ENCODE measurements around the gene FAM168A. TPM values are rescaled to one million over a fixed set of nuclear protein-coding genes. Genes with fewer than 3 reads are reported as not detected.

The FAM168A gene
- total and polyA plus RNA-seq, 2 donors from 2014 or later: 8.9 to 38.1 TPM

DNA sequence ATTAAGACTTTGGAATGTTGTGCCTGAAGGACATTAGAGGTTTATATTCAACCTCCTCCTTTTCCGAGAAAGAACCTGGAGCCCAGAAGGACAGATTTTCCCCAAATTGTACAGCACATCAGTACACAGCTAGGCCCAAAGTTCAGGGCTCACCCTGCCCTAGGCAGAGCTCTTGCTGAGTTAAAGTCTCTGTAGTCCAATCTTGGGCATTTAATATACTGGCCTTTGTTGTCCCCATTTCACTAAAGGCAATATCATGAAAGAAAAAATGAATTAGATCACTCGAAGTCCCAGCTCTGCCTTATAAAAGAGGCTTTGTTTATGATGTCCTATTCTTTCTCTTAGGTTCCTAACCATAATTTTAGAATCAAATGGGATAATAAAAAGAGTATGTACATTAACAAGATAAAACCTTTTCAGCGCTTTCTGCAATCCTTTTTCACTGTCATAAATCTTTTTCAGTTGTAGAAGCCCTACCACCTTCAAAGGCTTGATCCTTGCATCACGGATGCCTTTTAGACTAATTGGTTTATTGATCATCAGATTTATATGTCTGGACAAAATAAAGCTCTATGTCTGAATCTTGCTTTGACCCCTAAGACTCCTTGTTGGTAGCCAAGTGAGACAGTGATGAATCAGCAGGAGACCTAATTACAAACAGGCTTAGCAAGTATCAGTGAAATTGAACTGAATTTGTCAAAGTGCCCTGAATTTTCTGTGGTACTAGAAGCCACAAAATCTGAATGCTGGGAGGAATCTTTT is 181.9 kb downstream of the FAM168A start:
- H3K4me3 ChIP-seq (ENCODE audit: low read length in 3 of 3): no peak overlapping the region
- H3K9ac ChIP-seq (ENCODE audit: low read length in 3 of 3): no peak overlapping the region
- DNase-seq (no peak), FAIRE-seq (no peak)
- TF ChIP-seq, protein P1, sequence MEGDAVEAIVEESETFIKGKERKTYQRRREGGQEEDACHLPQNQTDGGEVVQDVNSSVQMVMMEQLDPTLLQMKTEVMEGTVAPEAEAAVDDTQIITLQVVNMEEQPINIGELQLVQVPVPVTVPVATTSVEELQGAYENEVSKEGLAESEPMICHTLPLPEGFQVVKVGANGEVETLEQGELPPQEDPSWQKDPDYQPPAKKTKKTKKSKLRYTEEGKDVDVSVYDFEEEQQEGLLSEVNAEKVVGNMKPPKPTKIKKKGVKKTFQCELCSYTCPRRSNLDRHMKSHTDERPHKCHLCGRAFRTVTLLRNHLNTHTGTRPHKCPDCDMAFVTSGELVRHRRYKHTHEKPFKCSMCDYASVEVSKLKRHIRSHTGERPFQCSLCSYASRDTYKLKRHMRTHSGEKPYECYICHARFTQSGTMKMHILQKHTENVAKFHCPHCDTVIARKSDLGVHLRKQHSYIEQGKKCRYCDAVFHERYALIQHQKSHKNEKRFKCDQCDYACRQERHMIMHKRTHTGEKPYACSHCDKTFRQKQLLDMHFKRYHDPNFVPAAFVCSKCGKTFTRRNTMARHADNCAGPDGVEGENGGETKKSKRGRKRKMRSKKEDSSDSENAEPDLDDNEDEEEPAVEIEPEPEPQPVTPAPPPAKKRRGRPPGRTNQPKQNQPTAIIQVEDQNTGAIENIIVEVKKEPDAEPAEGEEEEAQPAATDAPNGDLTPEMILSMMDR (IDR thresholded peaks at IDR 0.05; ENCODE audit: borderline replicate concordance, extremely low read depth, insufficient read depth): no peak
- H3K4me1 ChIP-seq (ENCODE audit: control insufficient read depth in 2 of 3, insufficient read depth in 2 of 3, low read depth in 1 of 3, low read length in 3 of 3): peaks cover 0 to 31% (median 11%) of the 10 kb centered on the region in 3 donors
- H3K9me3 ChIP-seq (ENCODE audit: control insufficient read depth in 2 of 3, insufficient read depth in 1 of 3, low read length in 3 of 3): no peaks in the 10 kb centered on the region
- peak overlapping the region; percentile 32 to 40 for H3K27ac ChIP-seq (ENCODE audit: low read depth in 2 of 2, low read length in 2 of 2)
- H3K27me3 ChIP-seq (ENCODE audit: control insufficient read depth, insufficient read depth, low read length): no peaks in the 10 kb centered on the region
- H3K36me3 ChIP-seq (ENCODE audit: control insufficient read depth in 2 of 3, insufficient read depth in 3 of 3, low read length in 3 of 3): no peaks in the 10 kb centered on the region
- intact Hi-C loops (cut with DNase I): no loop called here

DNA sequence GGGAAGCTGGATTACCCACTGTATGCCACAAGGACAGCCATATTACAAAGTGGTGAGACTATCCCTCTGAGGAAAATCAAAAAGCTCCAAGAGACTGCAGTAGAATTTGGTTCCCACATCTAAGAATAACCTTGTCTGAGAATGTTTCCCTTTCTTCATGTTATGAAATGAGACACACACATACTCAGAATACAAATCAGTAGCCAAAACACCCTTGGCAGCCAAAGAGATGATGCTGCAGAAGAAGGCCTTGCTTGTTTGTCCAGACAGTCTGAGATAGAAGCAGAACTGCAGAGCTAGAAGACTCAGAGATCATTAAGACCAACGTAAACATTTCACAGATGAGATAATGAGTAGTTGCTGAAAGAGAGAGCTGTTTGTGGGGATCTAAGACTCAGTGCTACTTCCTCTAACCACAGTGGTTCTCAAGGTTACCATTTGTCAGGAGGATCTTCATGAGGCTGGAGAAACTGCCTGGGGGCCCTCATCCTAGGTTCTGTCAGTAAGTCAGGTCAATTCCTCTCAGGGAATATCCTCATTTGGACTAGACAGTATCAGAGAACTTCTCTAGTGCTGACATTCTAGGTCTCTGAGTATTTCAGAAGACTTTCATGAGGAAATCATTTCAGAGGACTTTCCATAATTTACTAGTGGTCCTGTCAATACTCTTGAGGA is 182.8 kb downstream of the FAM168A start:
- intact Hi-C loops (cut with DNase I): no loop called here

DNA sequence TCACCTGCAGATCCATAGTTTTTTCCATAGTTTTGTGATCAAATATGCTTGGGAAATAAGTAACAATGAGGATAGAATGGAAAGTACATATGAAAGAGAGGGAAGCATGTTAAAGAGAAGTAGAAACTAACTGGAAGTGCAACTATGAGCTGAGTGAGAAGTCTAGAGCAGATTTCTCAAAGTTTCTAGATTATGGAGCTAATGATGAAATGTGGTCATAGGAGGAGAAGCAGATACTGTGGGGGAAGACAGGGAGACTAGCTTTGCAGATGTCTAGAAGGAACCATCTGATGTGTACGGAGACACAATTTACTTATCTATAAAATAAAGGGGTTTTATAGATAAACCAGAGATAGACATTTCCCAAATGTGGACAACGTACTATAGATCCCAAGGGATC is 184.7 kb downstream of the FAM168A start:
- H3K9ac ChIP-seq (ENCODE audit: low read length in 3 of 3): no peak overlapping the region
- H3K4me1 ChIP-seq (ENCODE audit: control insufficient read depth in 2 of 3, insufficient read depth in 2 of 3, low read depth in 1 of 3, low read length in 3 of 3): peaks cover 0 to 24% (median 11%) of the 10 kb centered on the region in 3 donors
- no peaks in the 10 kb centered on the region for H3K27me3 ChIP-seq (ENCODE audit: control insufficient read depth, insufficient read depth, low read length)
- no peaks in the 10 kb centered on the region for H3K9me3 ChIP-seq (ENCODE audit: control insufficient read depth in 2 of 3, insufficient read depth in 1 of 3, low read length in 3 of 3)
- FAIRE-seq (no peak), DNase-seq (no peak)
- no peak overlapping the region for H3K4me3 ChIP-seq (ENCODE audit: low read length in 3 of 3)
- H3K27ac ChIP-seq (ENCODE audit: low read depth in 2 of 2, low read length in 2 of 2): no peak overlapping the region
- H3K36me3 ChIP-seq (ENCODE audit: control insufficient read depth in 2 of 3, insufficient read depth in 3 of 3, low read length in 3 of 3): peaks cover 0 to 5% (median 0%) of the 10 kb centered on the region in 3 donors
- TF ChIP-seq, protein P1 (IDR thresholded peaks at IDR 0.05; ENCODE audit: borderline replicate concordance, extremely low read depth, insufficient read depth): no peak
- intact Hi-C loops (cut with DNase I): no loop called here

More for the DNA sequence above, 182.8 kb downstream of the FAM168A start:
- no peaks in the 10 kb centered on the region for H3K27me3 ChIP-seq (ENCODE audit: control insufficient read depth, insufficient read depth, low read length)
- FAIRE-seq (no peak), DNase-seq (no peak)
- TF ChIP-seq, protein P1 (IDR thresholded peaks at IDR 0.05; ENCODE audit: borderline replicate concordance, extremely low read depth, insufficient read depth): no peak
- H3K9ac ChIP-seq (ENCODE audit: low read length in 3 of 3): no peak overlapping the region
- H3K4me1 ChIP-seq (ENCODE audit: control insufficient read depth in 2 of 3, insufficient read depth in 2 of 3, low read depth in 1 of 3, low read length in 3 of 3): peaks cover 0 to 27% (median 11%) of the 10 kb centered on the region in 3 donors
- H3K27ac ChIP-seq (ENCODE audit: low read depth in 2 of 2, low read length in 2 of 2): peak overlapping the region; percentile 40 to 44
- H3K36me3 ChIP-seq (ENCODE audit: control insufficient read depth in 2 of 3, insufficient read depth in 3 of 3, low read length in 3 of 3): no peaks in the 10 kb centered on the region
- H3K4me3 ChIP-seq (ENCODE audit: low read length in 3 of 3): no peak overlapping the region
- H3K9me3 ChIP-seq (ENCODE audit: control insufficient read depth in 2 of 3, insufficient read depth in 1 of 3, low read length in 3 of 3): no peaks in the 10 kb centered on the region

All from kidney (tissue), 14 donors.